Measurements from ENCODE around the gene PRR19.
"Not testable (repeated sequence)": the region's sequence is repeated elsewhere in the genome, so short reads cannot be mapped to it uniquely, and the experiment has no call there.

The PRR19 gene

GRCh38 chr19:42325896-42326771, 24.2 kb downstream of the PRR19 start:
- DNase-seq (ENCODE audit: low read depth) = no peak

- DNase-seq (ENCODE audit: low read depth) = no peak
Measured at GRCh38 chr19:42326969-42327368, 25.0 kb downstream of the PRR19 start.

GRCh38 chr19:42327381-42327780, 25.4 kb downstream of the PRR19 start:
- no peak for DNase-seq (ENCODE audit: low read depth)

DNA sequence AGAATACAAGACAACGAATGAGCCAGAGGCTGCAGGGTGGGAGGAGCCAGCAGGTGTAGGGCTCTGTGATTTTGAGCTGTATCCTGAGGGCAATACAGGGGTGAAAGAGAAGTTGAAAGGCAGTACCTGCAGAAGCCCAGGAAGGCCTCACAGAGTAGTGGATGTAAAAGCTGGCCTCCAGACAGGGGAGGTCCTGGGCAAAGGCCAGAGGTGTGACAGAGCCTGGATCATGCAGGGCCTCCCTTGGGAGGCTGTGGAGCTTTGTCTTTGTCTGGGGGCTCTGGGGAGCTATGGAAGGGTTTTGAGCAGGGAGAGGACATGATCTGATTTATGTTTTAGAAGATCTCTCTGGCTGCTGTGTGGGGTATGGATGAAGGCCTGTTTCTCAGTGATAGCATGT, 26.2 kb downstream of the PRR19 start:
- DNase-seq (ENCODE audit: low read depth) = no peak

DNA sequence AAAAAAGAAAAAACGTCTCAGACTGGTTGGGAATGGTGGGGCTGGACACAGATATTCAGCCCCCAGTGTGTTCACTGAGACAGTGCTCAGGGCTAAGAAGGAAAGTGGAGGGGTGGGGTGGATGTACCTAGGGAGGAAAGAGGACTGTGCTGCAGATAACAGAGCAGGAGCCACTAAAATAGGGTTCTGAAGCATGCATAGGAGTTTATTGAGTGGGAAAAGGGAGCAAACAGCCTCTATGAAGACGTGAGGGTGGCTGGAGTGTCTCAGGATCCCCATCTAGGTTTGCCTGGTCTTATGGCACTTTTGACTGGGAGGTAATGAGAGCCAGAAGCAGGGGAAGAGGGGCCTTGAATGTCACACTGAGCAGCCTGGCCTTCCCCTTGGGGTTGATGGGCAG, 26.9 kb downstream of the PRR19 start:
- no peak for DNase-seq (ENCODE audit: low read depth)

DNA sequence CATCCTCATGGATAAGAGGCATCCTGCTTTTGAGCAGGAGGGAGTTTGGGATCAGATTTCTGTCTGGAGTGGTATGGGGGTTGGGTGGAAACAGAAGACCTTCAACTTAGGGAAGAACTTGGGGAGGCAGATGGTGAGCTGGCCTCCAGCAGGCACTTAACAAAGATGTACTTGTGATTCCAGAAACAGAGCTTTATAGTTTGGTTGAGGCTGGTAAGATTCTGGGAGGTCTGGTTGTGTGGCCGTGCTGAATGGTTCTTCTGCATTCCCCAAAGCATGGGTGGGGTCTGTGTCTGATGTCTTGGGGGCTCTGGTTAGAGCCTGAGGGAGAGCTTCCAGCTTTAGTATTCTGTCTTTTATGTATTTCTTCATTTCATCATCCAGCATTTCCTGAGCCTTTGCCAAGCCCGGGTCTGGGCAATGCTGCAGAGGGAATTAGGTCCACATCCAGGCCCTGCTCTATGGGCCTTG, 28.3 kb downstream of the PRR19 start:
- DNase-seq (ENCODE audit: low read depth) = no peak

DNA sequence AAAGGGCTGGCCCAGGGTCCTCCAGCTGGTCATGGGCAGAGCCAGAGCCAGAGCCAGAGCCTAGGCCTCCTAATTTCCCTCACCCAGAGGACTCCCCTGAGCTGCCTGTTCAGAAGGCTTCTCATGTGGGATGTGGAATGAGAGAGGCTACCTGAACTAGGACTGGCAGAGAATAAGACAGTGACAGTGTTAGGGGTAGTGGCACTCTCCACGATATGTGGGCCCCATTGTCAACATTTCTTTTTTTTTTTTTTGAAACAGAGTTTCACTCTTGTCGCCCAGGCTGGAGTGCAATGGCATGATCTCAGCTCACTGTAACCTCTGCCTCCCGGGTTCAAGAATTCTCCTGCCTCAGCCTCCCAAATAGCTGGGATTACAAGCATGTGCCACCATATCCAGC, 29.4 kb downstream of the PRR19 start:
- DNase-seq (ENCODE audit: low read depth) = not testable (repeated sequence)

DNA sequence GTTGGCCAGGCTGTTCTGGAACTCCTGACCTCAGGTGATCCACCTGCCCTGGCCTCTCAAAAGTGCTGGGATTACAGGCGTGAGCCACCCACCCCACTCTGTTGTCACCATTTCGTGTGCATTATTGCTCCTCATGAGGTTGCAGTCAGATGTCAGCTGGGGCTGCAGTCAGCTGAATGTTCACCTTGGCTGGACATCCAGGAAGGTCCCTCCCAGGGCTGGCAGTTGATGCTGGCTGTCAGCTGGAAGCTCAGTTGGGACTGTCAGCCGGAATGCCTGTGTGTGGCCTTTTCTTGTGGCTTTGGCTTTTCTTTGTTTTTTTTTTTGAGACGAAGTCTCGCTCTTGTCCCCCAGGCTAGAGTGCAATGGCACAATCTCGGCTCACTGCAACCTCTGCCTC, 30.1 kb downstream of the PRR19 start:
- DNase-seq (ENCODE audit: low read depth) = no peak

DNA sequence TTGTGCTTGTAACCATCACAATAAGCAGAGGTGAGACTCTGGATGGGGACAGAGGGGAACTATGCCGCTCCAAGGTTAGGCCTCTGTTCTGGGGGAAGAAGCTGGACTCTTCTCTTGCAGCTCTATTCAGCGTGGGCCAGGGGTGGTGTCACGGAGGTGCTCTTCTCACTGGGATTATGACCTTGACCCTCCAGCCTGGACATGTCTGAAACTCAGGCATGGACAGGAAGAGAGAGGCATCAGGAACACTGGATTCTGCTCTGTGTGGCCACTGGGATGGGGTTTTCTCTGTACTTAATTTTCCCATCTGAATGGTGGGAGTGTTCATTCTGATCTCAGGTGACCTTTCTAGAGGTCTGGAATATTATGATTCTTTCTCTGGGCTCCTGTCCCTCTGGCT, 31.1 kb downstream of the PRR19 start:
- no peak for DNase-seq (ENCODE audit: low read depth)

GRCh38 chr19:42333975-42334696, 32.2 kb downstream of the PRR19 start:
- no peak for DNase-seq (ENCODE audit: low read depth)

DNA sequence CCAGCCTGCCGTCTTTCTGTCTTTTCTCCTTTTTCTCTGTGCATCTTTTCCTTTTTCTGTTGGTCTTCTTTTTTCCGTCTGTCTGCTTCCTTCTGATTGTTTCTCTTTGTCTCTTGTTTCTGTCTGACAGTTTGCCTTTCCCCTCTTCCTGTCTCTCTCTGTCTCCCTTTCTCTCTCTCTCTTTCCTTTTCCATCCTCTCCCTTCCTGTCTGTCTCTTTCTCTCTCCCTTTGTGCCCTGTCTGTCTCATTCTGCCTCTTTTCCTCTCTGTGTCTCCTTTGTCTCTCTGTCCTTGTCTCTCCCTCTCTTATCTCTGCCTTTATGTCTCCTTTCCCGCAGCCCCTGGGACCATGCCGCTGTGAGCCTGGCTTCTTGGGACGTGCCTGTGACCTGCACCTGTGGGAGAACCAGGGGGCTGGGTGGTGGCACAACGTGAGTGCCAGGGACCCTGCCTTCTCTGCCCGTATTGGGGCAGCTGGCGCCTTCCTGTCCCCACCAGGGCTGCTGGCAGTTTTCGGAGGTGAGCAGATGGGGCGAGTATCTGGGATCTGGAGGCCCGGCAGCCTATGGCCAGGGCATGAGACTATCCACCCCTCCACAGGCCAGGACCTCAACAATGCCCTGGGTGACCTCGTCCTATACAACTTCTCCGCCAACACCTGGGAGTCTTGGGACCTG, 32.9 kb downstream of the PRR19 start:
- no peak for DNase-seq (ENCODE audit: low read depth)

- no peak for DNase-seq (ENCODE audit: low read depth)
Measured at GRCh38 chr19:42335374-42335936, 33.5 kb downstream of the PRR19 start.

DNA sequence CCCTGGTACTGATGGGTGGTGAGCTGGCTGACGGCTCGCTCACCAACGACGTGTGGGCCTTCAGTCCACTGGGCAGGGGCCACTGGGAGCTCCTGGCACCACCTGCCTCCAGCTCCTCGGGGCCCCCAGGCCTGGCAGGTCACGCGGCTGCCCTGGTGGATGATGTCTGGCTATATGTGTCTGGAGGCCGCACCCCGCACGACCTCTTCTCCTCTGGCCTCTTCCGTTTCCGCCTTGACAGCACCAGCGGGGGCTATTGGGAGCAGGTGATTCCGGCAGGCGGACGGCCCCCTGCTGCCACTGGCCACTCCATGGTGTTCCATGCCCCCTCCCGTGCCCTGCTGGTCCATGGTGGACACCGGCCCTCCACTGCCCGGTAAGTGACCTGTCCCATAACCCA, 34.0 kb downstream of the PRR19 start:
- no peak for DNase-seq (ENCODE audit: low read depth)

GRCh38 chr19:42339126-42339860, 37.4 kb downstream of the PRR19 start:
- not testable (repeated sequence) for DNase-seq (ENCODE audit: low read depth)

DNA sequence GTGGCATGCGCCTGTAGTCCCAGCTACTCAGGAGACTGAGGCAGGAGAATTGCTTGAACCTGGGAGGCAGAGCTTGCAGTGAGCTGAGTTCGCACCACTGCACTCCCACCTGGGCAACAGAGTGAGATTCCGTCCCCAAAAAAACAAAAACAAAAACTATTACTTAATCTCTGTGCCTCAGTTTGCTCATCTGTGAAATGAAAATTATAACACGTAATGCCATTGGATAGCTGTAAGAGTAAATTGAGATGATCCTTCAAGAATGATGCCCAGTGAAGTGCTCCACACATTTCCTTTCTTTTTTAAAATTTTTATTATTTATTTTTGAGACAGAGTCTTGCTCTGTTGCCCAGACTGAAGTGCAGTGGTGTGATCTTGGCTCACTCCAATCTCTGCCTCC, 38.0 kb downstream of the PRR19 start:
- DNase-seq (ENCODE audit: low read depth) = not testable (repeated sequence)

DNA sequence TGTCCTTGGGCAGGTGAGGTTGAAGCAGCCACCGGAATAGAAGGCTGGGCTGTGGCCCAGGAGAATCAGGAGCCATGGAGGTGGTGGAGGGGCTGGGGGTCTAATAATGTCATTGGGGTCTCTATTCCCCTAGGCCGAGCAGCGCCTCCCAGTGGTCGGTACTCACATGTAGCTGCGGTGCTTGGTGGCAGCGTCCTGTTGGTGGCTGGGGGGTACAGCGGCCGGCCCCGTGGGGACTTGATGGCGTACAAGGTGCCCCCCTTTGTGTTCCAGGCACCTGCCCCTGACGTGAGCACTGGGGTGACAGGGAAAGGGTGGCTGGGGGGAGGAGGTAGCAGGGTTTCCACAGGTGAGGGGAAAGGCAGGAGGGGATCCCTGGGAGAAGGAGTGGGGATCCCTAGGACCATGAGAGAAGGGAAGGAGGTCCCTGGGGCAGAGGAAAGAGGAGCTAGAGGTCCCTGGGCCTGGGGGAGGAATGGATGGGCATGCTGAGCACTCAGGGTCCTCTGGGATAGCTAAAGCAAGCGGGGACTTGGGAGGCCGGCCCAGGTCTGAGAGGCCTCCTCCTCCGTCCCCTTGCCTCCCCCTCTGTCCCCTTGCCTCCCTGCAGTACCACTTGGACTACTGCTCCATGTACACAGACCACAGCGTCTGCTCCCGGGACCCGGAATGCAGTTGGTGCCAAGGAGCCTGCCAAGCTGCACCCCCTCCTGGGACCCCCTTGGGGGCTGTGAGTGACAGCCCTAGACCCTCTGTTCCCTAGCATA, 41.6 kb downstream of the PRR19 start:
- no peak for DNase-seq (ENCODE audit: low read depth)

DNA sequence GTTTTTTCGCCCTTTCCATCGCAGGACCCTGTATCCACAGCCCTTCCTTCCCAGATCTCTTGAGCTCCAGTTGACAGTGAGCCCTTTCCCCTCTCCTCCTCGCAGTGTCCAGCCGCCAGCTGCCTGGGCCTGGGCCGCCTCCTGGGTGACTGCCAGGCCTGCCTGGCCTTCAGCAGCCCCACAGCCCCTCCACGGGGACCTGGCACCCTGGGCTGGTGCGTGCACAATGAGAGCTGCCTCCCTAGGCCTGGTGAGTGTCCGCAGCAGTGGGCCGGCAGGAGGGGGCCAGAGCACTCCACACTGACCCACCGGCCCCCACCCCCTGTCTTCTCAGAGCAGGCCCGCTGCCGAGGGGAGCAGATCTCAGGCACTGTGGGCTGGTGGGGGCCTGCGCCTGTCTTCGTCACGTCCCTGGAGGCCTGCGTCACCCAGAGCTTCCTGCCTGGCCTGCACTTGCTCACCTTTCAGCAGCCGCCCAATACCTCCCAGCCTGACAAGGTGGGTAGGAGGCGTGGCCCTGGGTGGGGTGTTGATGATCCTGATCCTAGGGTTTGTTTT, 42.5 kb downstream of the PRR19 start:
- DNase-seq (ENCODE audit: low read depth) = no peak

DNA sequence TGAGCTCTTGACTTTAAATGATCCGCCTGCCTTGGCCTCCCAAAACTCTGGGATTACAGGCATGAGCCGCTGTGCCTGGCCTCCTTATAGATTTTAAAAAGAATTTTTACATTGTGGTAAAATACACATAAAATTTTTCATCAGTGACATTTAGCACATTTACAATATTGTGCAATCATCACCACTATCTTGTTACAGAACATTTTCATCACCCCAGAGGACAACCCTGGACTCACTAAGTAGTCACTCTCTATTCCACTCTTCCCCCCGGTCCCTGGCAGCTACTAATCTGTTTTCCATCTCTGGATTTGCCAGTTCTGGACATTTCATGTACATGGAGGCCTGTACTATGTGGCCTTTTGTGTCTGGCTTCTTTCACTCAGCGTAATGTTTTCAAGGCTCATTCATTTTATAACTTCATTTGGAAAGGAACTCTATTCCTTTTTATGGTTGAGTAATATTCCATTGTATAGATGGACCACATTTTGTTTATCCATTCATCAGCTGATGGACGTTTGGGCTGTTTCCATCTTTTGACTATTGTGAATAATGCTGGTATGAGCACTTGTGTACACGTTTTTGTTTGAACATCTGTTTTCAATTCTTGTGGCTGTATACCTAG, 43.4 kb downstream of the PRR19 start:
- no peak for DNase-seq (ENCODE audit: low read depth)

DNA sequence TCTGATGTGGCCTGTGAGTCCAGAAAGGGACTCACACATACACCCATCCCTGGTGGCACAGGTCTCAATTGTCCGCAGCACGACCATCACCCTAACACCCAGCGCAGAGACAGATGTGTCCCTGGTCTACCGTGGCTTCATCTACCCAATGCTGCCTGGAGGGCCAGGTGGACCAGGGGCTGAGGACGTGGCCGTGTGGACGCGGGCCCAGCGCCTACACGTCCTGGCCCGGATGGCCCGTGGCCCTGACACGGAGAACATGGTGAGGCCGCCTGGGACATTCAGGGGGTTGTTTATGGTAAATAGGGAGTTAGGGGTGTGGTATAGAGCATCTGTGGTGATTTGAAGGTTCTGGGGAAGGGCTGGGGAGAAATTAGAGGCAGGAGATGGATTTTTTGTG, 46.3 kb downstream of the PRR19 start:
- DNase-seq (ENCODE audit: low read depth) = no peak

Data from activated T-cell treated with anti-CD3 and anti-CD28 coated beads for 24 hours (primary cell).